ENCODE measurements around the gene TUBB8. TPM values are rescaled to one million over a fixed set of nuclear protein-coding genes. Genes with fewer than 3 reads are reported as not detected.

The TUBB8 gene
- total RNA-seq, result not detected

DNA sequence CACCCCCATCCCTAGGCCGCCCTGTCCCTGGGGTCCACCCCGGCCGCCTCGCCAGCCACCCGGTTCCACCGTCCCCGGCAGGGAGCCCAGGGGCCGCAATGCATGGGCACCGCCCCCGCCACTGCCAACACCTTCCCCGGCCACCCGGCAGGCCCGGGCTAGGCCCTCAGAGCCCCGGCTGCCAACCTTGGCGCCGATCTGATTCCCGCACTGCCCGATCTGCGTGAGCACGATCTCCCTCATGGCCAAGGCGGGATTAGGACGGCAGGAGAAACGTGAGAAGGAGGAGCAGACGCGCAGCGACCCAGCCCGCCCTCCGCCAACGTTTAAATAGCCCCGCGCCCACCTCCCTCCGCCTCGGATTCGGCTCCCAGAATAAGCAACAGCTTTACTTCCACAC lies at the start of gene TUBB8:
TUBB8 (minus strand) TSS at position 301 of the 400 bp plus-strand sequence; CDS start at position 243, 58 bp downstream.
- no peak within 1 kb of the TSS for H3K27ac Mint-ChIP-seq
- H3K4me3 Mint-ChIP-seq, result no peak within 1 kb of the TSS
- ATAC-seq (replicated peaks in 1 of 2) (no peak), DNase-seq (no peak)
- no peaks in the 10 kb centered on the region for H3K4me1 Mint-ChIP-seq (ENCODE audit: low read depth)
- H3K9me3 Mint-ChIP-seq, result no peaks in the 10 kb centered on the region
- H3K36me3 Mint-ChIP-seq (ENCODE audit: insufficient read depth in 2 of 2), result no peaks in the 10 kb centered on the region
- peaks cover 11% of the 10 kb centered on the region for H3K27me3 Mint-ChIP-seq (ENCODE audit: low read depth)

DNA sequence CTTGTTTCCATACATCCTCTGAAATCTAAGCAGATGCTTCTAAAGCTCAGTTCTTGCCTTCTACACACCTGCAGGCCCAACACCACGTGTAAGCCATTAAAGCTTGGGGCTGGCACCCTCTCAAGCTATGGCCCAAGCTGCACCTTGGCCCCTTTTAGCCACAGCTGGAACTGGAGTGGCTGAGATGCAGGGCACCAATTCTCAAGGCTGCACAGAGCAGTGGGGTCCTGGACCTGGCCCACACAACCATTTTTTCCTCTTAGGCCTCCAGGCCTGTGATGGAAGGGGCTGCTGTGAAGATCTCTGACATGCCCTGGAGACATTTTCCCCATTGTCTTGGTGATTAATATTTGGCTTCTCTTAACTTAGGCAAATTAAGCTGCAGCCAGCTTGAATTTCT lies 47.4 kb upstream of the TUBB8 start:
- peaks cover 11 to 12% of the 10 kb centered on the region in 2 donors for H3K36me3 Mint-ChIP-seq (ENCODE audit: insufficient read depth in 2 of 2)
- no peaks in the 10 kb centered on the region for H3K4me1 Mint-ChIP-seq (ENCODE audit: low read depth)
- no peak overlapping the region for H3K4me3 Mint-ChIP-seq
- no peak for DNase-seq
- no peak for ATAC-seq (replicated peaks in 1 of 2)
- H3K27me3 Mint-ChIP-seq (ENCODE audit: low read depth), result peaks cover 4% of the 10 kb centered on the region
- no peak overlapping the region for H3K27ac Mint-ChIP-seq
- peaks cover 7 to 17% of the 10 kb centered on the region in 2 donors for H3K9me3 Mint-ChIP-seq

DNA sequence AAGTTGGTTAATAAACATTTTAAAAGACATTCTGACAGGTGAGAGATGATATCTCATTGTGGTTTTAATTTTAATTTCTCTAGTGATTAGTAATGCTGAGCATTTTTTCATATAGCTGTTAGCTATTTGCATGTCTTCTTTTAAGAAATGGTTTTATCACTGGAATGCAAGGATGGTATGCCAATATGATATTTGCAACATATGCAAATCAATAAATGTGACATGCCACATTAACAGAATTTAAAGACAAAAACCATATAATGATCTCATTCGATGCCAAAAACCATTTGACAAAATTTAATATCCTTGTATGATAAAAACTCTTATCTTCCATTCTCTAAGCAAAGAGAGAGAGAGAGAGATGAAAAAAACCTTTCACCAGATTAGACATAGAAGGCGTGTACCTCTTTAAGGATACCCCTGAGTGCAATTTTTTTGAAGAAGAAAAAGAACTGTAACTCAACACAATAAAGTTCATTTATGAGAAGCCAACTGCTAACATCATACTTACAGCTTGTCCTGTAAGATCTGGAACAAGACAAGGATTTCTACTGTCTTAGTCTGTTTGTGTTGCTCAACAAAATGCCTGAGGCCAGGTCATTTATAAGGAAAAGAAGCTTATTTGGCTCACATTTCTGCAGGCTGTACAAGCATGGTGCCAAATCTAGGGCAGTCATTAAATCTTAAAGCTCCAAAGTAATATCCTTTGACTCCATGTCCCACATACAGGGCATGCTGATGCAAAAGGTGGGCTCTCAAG lies 46.4 kb upstream of the TUBB8 start:
- no peak for DNase-seq
- Mint-ChIP-seq H3K4me1 (ENCODE audit: low read depth) (no peaks in the 10 kb centered on the region), H3K36me3 (ENCODE audit: insufficient read depth in 2 of 2) (peaks cover 11 to 12% of the 10 kb centered on the region in 2 donors), H3K27me3 (ENCODE audit: low read depth) (peaks cover 4% of the 10 kb centered on the region), H3K9me3 (peaks cover 7 to 17% of the 10 kb centered on the region in 2 donors), H3K4me3 (no peak overlapping the region), H3K27ac (no peak overlapping the region)
- no peak for ATAC-seq (replicated peaks in 1 of 2)

GRCh38 chr10:94613-95012 lies 45.5 kb upstream of the TUBB8 start:
- H3K4me3 Mint-ChIP-seq, result no peak overlapping the region
- no peak for ATAC-seq (replicated peaks in 1 of 2)
- H3K9me3 Mint-ChIP-seq, result peaks cover 7 to 17% of the 10 kb centered on the region in 2 donors
- no peak for DNase-seq
- H3K4me1 Mint-ChIP-seq (ENCODE audit: low read depth), result no peaks in the 10 kb centered on the region
- peaks cover 11 to 12% of the 10 kb centered on the region in 2 donors for H3K36me3 Mint-ChIP-seq (ENCODE audit: insufficient read depth in 2 of 2)
- H3K27ac Mint-ChIP-seq, result no peak overlapping the region
- peaks cover 4% of the 10 kb centered on the region for H3K27me3 Mint-ChIP-seq (ENCODE audit: low read depth)

- ATAC-seq (replicated peaks in 1 of 2), result no peak
- H3K36me3 Mint-ChIP-seq (ENCODE audit: insufficient read depth in 2 of 2), result peaks cover 11 to 12% of the 10 kb centered on the region in 2 donors
- H3K4me1 Mint-ChIP-seq (ENCODE audit: low read depth), result no peaks in the 10 kb centered on the region
- H3K4me3 Mint-ChIP-seq, result no peak overlapping the region
- no peak for DNase-seq
- peaks cover 4% of the 10 kb centered on the region for H3K27me3 Mint-ChIP-seq (ENCODE audit: low read depth)
- H3K27ac Mint-ChIP-seq, result no peak overlapping the region
- H3K9me3 Mint-ChIP-seq, result peaks cover 7 to 17% of the 10 kb centered on the region in 2 donors
Observed at GRCh38 chr10:92846-93245, 43.8 kb upstream of the TUBB8 start.

DNA sequence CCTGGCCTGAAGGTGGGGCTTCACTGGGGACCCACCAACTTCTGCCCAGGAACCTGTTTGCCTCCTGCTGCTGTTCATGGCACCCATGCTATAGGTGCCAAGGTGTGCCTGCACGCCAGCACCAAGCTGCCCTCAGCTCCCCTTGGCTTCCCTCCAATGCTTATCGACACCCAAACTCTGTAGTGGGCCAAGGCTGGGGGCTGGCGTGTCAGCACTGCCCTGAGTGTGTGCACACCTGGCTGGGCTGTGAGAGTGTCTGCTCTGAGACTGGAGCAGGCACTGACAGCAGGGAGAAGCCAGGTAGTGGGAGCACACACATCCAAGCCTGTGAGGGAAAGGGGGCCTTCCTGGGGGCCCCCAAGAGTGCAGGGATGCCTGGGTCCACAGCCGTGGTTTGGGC lies 43.1 kb upstream of the TUBB8 start:
- no peak for DNase-seq
- peaks cover 7 to 12% of the 10 kb centered on the region in 2 donors for H3K9me3 Mint-ChIP-seq
- ATAC-seq (replicated peaks in 1 of 2), result no peak
- H3K27ac Mint-ChIP-seq, result no peak overlapping the region
- no peaks in the 10 kb centered on the region for H3K4me1 Mint-ChIP-seq (ENCODE audit: low read depth)
- no peak overlapping the region for H3K4me3 Mint-ChIP-seq
- peaks cover 8 to 9% of the 10 kb centered on the region in 2 donors for H3K36me3 Mint-ChIP-seq (ENCODE audit: insufficient read depth in 2 of 2)
- H3K27me3 Mint-ChIP-seq (ENCODE audit: low read depth), result peaks cover 4% of the 10 kb centered on the region

DNA sequence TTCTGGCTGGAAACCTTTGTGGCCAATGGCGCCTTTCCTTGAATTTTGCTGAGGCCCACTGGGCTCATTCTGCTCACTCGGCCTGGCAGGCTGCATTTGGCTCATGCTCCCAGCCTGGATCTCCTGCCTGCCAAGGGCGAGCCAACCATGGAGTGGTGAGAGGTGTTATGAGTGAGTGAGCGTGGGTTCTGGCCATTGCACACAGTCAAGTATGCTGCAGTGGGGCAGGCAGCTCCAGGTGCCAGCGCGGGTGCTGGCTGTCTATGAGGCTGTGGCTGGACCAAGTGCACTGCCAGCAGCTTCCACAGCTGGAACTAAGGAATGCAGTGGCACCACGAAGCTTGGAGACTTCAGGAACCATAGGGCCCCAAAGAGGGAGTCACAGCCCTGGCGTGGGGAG lies 42.2 kb upstream of the TUBB8 start:
- Mint-ChIP-seq H3K4me3 (no peak overlapping the region), H3K4me1 (ENCODE audit: low read depth) (no peaks in the 10 kb centered on the region), H3K27me3 (ENCODE audit: low read depth) (peaks cover 4% of the 10 kb centered on the region), H3K9me3 (peaks cover 7 to 8% of the 10 kb centered on the region in 2 donors), H3K36me3 (ENCODE audit: insufficient read depth in 2 of 2) (peaks cover 4 to 5% of the 10 kb centered on the region in 2 donors), H3K27ac (no peak overlapping the region)
- no peak for DNase-seq
- no peak for ATAC-seq (replicated peaks in 1 of 2)

- Mint-ChIP-seq H3K27me3 (ENCODE audit: low read depth) (peaks cover 4% of the 10 kb centered on the region), H3K27ac (no peak overlapping the region), H3K36me3 (ENCODE audit: insufficient read depth in 2 of 2) (peaks cover 2 to 4% of the 10 kb centered on the region in 2 donors), H3K4me1 (ENCODE audit: low read depth) (no peaks in the 10 kb centered on the region), H3K9me3 (peaks cover 5 to 6% of the 10 kb centered on the region in 2 donors), H3K4me3 (no peak overlapping the region)
- DNase-seq (no peak), ATAC-seq (replicated peaks in 1 of 2) (no peak)
Observed at GRCh38 chr10:90161-90560, 41.1 kb upstream of the TUBB8 start.

DNA sequence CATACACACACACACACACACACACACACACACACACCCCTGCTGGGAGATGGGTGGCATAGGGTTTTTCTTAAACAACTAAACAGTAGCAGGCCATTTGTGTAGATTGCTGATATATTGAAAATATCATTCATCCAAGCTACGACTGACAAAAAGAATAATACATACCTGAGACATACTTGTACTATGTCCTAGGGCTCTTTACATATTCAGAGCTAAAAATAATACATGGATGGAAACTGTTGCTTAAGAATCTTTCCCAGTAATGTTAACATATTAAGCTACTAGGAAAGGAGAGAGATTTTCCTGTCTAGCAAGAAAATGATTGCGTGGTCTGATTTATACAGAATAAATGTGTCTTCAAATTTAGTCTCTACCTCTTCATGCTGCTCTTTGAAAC lies 40.2 kb upstream of the TUBB8 start:
- H3K27ac Mint-ChIP-seq, result no peak overlapping the region
- no peak overlapping the region for H3K4me3 Mint-ChIP-seq

DNA sequence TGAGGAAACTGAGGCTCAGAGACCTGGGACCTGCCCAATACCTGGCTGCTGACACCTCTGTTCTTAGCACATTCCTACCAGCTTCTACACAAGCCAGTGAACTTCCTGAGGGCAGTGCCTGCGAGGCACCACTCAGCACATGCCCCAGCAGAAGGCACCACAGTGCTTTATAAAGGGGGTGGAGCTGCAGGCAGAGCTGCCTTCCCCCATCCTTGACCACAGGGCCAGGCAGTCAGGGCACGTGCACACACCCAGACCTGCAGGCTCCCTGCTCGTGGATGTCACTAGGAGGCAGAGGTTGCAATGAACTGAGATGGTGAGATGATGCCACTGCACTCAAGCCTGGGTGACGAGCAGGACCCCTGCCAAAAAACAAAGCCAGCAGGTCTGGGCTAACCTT lies 39.2 kb upstream of the TUBB8 start:
- Mint-ChIP-seq H3K36me3 (ENCODE audit: insufficient read depth in 2 of 2) (peaks cover 0 to 2% of the 10 kb centered on the region in 2 donors), H3K27me3 (ENCODE audit: low read depth) (peaks cover 4% of the 10 kb centered on the region), H3K9me3 (no peaks in the 10 kb centered on the region), H3K4me1 (ENCODE audit: low read depth) (no peaks in the 10 kb centered on the region), H3K4me3 (no peak overlapping the region), H3K27ac (no peak overlapping the region)
- ATAC-seq (replicated peaks in 1 of 2), result no peak
- DNase-seq, result no peak

More for the DNA sequence above, 40.2 kb upstream of the TUBB8 start:
- no peaks in the 10 kb centered on the region for H3K9me3 Mint-ChIP-seq
- no peaks in the 10 kb centered on the region for H3K4me1 Mint-ChIP-seq (ENCODE audit: low read depth)
- DNase-seq (no peak), ATAC-seq (replicated peaks in 1 of 2) (no peak)
- peaks cover 0 to 2% of the 10 kb centered on the region in 2 donors for H3K36me3 Mint-ChIP-seq (ENCODE audit: insufficient read depth in 2 of 2)
- H3K27me3 Mint-ChIP-seq (ENCODE audit: low read depth), result peaks cover 4% of the 10 kb centered on the region

- no peaks in the 10 kb centered on the region for H3K9me3 Mint-ChIP-seq
- no peak overlapping the region for H3K4me3 Mint-ChIP-seq
- no peaks in the 10 kb centered on the region for H3K27me3 Mint-ChIP-seq (ENCODE audit: low read depth)
- DNase-seq (no peak), ATAC-seq (replicated peaks in 1 of 2) (no peak)
- no peaks in the 10 kb centered on the region for H3K4me1 Mint-ChIP-seq (ENCODE audit: low read depth)
- no peak overlapping the region for H3K27ac Mint-ChIP-seq
- no peaks in the 10 kb centered on the region for H3K36me3 Mint-ChIP-seq (ENCODE audit: insufficient read depth in 2 of 2)
Observed at GRCh38 chr10:87177-88080, 38.3 kb upstream of the TUBB8 start.

DNA sequence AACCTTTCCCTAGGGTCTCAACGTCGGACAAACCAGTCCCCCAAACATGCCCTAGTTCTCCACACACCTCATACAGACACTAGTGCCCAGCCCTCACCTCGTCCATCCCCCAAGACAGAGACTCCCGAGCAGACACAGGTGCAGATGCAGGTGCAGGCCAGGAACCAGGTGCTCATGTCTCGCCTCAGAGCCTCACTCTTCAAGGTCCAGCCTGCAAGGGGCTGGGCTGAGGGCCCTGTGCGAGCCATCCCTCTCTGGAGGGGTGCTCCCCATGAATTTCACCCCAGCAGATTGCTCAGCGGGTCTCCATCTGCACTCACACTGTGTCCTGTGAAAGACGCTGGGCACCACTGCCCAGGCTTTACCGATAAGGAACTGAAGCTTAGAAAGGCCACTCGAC lies 36.9 kb upstream of the TUBB8 start:
- DNase-seq, result no peak
- no peaks in the 10 kb centered on the region for H3K4me1 Mint-ChIP-seq (ENCODE audit: low read depth)
- no peak overlapping the region for H3K4me3 Mint-ChIP-seq
- H3K27ac Mint-ChIP-seq, result no peak overlapping the region
- H3K27me3 Mint-ChIP-seq (ENCODE audit: low read depth), result peaks cover 5% of the 10 kb centered on the region
- no peaks in the 10 kb centered on the region for H3K36me3 Mint-ChIP-seq (ENCODE audit: insufficient read depth in 2 of 2)
- no peaks in the 10 kb centered on the region for H3K9me3 Mint-ChIP-seq
- ATAC-seq (replicated peaks in 1 of 2), result no peak

DNA sequence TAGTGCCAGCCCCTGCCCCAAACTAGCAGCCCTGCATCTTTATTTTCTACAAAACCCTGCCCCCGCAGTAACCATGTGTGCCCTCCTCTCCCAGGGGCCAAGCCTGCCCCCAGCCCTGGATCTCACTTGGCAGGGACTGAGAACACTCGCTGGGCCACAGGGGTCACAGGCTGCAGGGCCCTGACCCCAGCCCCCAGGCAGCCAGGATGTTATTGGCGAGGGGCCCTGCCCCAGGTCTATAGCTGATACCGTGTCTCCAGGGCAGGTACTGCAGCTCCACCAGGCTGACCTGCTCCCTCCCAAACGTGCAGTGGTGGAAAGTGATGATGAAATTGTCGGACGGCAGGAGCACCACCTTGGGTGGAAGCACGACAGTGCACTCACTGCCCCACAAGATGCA lies 35.9 kb upstream of the TUBB8 start:
- no peak overlapping the region for H3K27ac Mint-ChIP-seq
- no peak for DNase-seq

More for the DNA sequence above, 35.9 kb upstream of the TUBB8 start:
- Mint-ChIP-seq H3K27me3 (ENCODE audit: low read depth) (peaks cover 5% of the 10 kb centered on the region), H3K9me3 (no peaks in the 10 kb centered on the region), H3K4me1 (ENCODE audit: low read depth) (no peaks in the 10 kb centered on the region), H3K36me3 (ENCODE audit: insufficient read depth in 2 of 2) (no peaks in the 10 kb centered on the region), H3K4me3 (no peak overlapping the region)
- no peak for ATAC-seq (replicated peaks in 1 of 2)

Data from activated T-cell treated with anti-CD3 and anti-CD28 coated beads, Interleukin-2, amount 50 U/mL, for 72 hours (primary cell).